ENCODE data around the gene MYO1A.

MYO1A gene

DNA sequence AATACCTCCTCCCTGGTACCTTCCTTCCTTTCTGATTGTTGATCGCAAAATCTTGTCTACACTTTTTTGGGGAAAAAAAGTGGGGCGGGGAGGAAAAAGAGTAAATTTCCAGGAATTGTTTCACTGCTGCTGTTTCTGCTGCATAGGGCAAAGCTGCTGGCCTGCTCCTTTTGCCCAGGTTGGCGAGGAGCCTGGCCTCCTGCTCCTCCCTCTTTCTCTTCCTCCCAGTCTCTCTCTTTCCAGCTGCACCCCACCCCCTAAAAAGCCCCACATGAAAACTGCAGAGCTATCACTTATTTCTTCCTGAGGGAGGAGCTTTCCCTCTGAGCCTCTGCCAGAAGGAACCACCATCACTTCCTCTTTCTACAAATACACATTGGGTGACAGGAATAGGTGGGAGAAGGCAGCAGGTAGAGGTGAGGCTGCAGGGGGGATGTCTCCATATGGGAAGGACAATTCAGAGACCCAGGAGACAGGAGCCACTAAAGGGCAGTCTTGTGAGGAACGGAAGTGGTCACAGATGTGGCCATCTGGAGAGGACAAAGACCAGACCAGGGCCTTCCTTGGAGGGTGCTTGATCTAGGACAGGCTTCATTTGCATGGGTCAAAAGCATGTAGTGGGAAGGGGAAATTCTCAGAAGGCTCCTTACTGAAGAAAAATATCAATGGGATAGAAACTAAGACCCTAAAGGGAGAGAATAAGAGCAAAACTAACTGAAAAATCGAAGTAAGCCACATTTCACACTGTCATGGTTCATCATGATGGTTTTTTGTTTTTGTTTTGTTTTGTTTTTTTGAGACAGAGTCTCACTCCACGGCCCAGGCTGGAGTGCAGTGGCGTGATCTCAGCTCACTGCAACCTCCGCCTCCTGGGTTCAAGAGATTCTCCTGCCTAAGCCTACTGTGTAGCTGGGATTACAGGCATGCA lies 58.3 kb downstream of the MYO1A start (continued):
- TF ChIP-seq SP3 (tag by site-specific recombination; IDR thresholded peaks at IDR 0.05) (no peak), ZEB2 (tag by site-specific recombination; IDR thresholded peaks at IDR 0.05) (no peak), ZNF121 (tag by site-specific recombination; IDR thresholded peaks at IDR 0.05) (no peak), ZNF423 (tag by site-specific recombination; IDR thresholded peaks at IDR 0.05) (no peak), ZNF555 (tag by site-specific recombination; conservative IDR thresholded peaks at IDR 0.05) (no peak), ZNF24 (tag by site-specific recombination; IDR thresholded peaks at IDR 0.05) (no peak), YY1 (tag by site-specific recombination; IDR thresholded peaks at IDR 0.05) (no peak), BCL11A (tag by site-specific recombination; IDR thresholded peaks at IDR 0.05; ENCODE audit: low read depth) (no peak), ZNF146 (tag by site-specific recombination; IDR thresholded peaks at IDR 0.05) (no peak)
- TF ChIP-seq, protein P1, sequence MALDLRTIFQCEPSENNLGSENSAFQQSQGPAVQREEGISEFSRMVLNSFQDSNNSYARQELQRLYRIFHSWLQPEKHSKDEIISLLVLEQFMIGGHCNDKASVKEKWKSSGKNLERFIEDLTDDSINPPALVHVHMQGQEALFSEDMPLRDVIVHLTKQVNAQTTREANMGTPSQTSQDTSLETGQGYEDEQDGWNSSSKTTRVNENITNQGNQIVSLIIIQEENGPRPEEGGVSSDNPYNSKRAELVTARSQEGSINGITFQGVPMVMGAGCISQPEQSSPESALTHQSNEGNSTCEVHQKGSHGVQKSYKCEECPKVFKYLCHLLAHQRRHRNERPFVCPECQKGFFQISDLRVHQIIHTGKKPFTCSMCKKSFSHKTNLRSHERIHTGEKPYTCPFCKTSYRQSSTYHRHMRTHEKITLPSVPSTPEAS (tag by site-specific recombination; IDR thresholded peaks at IDR 0.05): no peak
- TF ChIP-seq, protein P2, sequence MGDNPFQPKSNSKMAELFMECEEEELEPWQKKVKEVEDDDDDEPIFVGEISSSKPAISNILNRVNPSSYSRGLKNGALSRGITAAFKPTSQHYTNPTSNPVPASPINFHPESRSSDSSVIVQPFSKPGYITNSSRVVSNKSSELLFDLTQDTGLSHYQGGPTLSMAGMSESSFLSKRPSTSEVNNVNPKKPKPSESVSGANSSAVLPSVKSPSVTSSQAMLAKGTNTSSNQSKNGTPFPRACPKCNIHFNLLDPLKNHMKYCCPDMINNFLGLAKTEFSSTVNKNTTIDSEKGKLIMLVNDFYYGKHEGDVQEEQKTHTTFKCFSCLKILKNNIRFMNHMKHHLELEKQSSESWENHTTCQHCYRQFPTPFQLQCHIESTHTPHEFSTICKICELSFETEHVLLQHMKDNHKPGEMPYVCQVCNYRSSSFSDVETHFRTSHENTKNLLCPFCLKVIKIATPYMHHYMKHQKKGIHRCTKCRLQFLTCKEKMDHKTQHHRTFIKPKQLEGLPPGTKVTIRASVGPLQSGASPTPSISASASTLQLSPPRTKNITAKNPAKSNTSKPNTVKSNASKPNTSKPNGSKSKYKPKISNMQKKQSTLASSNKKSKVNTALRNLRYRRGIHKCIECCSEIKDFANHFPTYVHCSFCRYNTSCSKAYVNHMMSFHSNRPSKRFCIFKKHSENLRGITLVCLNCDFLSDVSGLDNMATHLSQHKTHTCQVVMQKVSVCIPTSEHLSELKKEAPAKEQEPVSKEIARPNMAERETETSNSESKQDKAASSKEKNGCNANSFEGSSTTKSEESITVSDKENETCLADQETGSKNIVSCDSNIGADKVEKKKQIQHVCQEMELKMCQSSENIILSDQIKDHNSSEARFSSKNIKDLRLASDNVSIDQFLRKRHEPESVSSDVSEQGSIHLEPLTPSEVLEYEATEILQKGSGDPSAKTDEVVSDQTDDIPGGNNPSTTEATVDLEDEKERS (tag by site-specific recombination; IDR thresholded peaks at IDR 0.05): no peak

DNA sequence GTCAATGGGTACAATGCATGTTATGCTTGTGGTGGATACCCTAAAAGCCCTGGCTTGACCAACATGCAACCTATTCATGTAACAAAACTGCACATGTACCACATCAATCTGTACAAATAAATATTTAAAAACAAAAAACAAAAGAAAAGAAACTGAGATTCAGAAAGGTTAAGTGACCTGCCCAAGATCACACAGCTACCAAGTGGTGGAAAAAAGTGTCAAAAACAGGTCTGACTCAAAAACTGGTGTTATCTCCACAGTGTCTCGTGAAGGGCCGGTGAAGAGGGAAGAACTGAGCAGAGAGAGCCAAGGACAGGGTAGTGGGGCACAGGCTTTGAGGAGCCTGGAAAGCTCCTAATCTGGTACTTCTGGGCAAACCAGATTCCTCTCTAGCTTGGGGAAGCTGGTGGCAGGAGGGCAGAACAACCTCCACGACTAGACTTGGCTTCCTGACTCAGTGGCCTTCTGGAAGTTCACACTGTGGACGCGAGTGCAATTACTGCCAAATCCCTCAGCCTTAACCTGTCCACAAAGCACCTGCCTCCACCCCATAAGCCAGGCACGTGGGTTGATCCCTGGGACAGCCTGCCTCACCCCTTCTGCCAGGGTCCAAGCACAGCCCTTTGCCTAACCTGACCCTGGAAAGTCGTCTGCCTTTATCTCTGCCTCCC lies 59.1 kb downstream of the MYO1A start:
- no peak overlapping the region for H3K4me3 ChIP-seq (ENCODE audit: low read depth, low read length)
- ChIA-PET CTCF (interaction anchor here (1.3 kb wide), 1 partner anchor 151 kb away, joined by 8 read pairs; no protein-coding TSS in a partner anchor), POLR2A (no interaction called here)
- no peaks in the 10 kb centered on the region for H3K9me3 ChIP-seq (ENCODE audit: control insufficient read depth, insufficient read depth, low read depth, low read length)
- TF ChIP-seq ZNF544 (tag by site-specific recombination; IDR thresholded peaks at IDR 0.05): no peak
- no peak for TF ChIP-seq KLF8 (tag by site-specific recombination; IDR thresholded peaks at IDR 0.05)
- TF ChIP-seq, protein P3, sequence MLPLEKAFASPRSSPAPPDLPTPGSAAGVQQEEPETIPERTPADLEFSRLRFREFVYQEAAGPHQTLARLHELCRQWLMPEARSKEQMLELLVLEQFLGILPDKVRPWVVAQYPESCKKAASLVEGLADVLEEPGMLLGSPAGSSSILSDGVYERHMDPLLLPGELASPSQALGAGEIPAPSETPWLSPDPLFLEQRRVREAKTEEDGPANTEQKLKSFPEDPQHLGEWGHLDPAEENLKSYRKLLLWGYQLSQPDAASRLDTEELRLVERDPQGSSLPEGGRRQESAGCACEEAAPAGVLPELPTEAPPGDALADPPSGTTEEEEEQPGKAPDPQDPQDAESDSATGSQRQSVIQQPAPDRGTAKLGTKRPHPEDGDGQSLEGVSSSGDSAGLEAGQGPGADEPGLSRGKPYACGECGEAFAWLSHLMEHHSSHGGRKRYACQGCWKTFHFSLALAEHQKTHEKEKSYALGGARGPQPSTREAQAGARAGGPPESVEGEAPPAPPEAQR (tag by site-specific recombination; IDR thresholded peaks at IDR 0.05): no peak
- TF ChIP-seq, protein P4, sequence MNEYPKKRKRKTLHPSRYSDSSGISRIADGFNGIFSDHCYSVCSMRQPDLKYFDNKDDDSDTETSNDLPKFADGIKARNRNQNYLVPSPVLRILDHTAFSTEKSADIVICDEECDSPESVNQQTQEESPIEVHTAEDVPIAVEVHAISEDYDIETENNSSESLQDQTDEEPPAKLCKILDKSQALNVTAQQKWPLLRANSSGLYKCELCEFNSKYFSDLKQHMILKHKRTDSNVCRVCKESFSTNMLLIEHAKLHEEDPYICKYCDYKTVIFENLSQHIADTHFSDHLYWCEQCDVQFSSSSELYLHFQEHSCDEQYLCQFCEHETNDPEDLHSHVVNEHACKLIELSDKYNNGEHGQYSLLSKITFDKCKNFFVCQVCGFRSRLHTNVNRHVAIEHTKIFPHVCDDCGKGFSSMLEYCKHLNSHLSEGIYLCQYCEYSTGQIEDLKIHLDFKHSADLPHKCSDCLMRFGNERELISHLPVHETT (tag by site-specific recombination; IDR thresholded peaks at IDR 0.05): no peak
- TF ChIP-seq, protein P5, sequence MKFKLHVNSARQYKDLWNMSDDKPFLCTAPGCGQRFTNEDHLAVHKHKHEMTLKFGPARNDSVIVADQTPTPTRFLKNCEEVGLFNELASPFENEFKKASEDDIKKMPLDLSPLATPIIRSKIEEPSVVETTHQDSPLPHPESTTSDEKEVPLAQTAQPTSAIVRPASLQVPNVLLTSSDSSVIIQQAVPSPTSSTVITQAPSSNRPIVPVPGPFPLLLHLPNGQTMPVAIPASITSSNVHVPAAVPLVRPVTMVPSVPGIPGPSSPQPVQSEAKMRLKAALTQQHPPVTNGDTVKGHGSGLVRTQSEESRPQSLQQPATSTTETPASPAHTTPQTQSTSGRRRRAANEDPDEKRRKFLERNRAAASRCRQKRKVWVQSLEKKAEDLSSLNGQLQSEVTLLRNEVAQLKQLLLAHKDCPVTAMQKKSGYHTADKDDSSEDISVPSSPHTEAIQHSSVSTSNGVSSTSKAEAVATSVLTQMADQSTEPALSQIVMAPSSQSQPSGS (tag by site-specific recombination; IDR thresholded peaks at IDR 0.05; ENCODE audit: low read depth): no peak
- no peak for TF ChIP-seq ZNF214 (tag by site-specific recombination; IDR thresholded peaks at IDR 0.05; ENCODE audit: borderline replicate concordance)
- H3K36me3 ChIP-seq (ENCODE audit: control insufficient read depth in 2 of 2, insufficient read depth in 1 of 2, low read length in 2 of 2): peaks cover 0 to 8% of the 10 kb centered on the region in 2 experiments; a peak in 1 of 3 replicates
- no peaks in the 10 kb centered on the region for H3K4me1 ChIP-seq (ENCODE audit: control insufficient read depth, insufficient read depth, low read length)
- no peak overlapping the region for H3K27ac ChIP-seq (ENCODE audit: extremely low read depth, low read depth, low read length)

All from HEK293 (cell line).